HG03378 (cell line): ENCODE results near the gene TEKT3.

Experiments
- ATAC-seq: cut with Tn5 transposase; IDR thresholded peaks from one replicate; pipeline ENCODE4 v1.9.1; 2021; ENCODE audit warnings: mild to moderate bottlenecking, moderate library complexity; ENCODE audit not compliant: unreplicated experiment

TEKT3 gene

DNA sequence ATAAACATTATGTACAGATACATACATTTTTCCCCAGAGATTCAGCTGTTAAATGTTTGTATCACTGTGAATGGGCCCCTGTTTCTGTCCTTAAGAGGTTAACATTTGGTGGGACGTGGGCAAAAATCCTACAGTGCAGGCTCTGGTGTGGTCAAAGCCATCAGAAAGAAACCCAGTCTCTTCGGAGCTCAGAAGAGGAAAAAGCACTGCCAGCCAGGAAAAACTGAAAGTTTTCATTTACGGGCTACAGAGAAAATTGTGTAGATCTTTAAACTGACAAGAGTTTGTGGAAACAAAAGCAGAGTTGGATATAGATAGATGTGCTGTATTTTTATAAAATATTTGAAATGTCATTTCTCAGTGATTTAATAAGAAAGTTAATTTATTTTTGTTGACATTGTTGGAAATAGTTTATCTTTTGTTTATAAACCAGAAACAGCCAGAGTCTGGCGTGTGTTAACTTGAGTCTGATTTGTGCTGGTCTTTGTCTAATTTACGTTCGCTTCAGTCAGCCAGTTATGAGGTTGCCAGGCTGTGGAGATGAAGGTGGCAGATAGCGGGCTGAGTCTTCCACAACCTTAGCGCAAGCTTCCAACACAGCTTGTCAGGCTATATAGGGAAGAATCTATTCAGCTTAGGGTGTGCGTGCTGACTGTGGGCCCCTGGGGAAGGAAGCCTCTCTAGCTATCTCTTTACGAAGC, 9.5 kb upstream of the TEKT3 start:
- no peak for ATAC-seq

DNA sequence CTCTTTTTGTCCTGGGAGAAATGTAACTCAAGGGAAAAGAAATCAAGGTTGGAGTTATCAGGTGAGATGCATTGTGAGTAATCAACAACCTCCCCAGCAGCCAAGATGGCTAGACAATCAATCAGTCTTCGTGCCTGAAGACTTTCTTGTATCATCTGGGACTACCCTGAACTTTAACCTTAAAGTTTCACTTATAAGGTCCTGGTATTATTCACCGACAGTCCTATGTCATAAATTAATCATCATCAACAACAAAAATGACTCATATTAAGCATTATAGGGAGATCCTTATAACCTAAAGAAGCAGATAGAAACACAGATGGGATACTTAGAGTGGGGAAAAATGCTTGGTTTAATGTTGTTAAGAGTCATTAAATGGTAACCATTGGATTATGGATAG, 7.7 kb upstream of the TEKT3 start:
- ATAC-seq, result no peak

DNA sequence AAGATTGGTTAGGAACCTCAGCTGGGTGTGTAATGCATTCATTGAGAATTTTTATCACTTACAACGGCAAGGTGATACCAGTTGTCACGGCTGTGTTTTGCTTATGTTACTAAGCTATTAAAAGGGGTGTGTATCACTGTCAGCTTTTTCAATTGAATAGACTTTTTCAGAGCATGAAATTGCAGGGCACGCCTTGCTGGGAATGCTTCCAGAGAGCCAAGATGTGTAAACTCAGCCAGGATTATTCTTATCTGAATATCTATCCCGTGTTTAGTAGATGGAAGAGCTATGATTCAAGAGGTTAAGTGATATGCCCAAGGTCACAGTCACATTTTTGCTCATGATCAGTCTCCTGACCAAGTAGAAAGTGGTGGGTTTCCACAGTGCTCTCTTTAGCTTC, 6.6 kb upstream of the TEKT3 start:
- no peak for ATAC-seq

DNA sequence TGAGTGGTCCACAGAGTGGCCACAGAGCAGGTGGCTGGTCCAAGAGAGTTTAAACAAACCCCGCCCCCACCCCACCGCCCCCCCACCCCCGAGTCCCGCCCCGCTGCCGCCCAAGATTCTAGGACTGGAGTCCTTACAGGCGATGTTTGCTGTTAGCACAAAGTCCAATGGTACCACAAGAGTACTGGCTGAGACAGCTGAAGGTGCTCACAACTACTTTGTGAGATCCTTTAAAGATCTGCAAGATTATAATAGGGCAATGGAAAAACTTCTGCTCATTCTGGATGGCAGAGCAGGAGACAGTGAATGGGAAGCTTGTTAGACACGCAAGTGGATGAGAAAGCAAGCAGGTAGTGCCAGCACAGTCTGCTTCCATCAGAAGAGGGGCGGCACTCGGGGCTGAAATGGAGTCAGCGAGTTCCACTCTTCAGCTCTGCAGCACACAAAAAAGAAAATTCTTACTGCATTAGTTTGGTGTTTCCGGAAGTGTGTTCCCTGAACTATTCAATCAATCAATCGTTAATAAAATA, 4.7 kb upstream of the TEKT3 start:
- no peak for ATAC-seq

DNA sequence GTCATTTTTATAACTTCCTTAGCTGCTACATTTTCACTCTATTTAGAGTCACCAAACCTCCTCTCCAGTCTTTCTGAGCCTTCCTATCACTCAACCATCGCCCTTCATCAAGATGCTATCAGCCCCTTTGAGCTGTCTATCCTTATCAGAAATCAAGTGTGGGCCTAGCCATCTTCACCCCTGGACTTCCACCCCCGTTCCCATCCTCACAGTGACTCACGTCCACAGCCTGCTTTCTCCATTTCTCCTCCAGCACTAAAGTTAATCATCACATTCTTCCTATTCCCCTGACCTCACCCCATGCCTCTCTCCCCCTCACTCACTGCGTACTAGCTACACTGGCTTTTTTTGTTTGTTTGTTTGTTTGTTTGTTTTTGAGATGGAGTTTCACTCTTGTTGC, 2.4 kb upstream of the TEKT3 start:
- no peak for ATAC-seq

DNA sequence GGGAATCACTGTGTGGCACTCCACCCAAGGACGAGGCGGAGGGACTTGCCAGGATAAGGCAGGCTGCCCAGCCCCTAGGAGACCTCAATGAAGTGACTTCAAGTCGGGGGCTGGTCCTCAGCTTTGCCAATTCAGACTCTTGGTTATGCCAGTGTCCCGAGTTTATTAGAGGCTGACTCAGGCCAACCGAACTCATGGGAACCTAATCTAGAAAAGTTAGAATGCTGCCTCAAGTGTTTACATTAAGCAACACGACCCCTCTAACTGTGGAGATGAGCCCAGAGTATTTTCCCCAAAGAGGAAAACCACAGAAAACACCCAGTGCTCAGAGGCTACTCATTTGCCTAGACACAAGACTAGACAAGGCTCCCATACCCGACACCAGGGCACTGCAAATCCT, 1.1 kb upstream of the TEKT3 start:
- no peak for ATAC-seq

DNA sequence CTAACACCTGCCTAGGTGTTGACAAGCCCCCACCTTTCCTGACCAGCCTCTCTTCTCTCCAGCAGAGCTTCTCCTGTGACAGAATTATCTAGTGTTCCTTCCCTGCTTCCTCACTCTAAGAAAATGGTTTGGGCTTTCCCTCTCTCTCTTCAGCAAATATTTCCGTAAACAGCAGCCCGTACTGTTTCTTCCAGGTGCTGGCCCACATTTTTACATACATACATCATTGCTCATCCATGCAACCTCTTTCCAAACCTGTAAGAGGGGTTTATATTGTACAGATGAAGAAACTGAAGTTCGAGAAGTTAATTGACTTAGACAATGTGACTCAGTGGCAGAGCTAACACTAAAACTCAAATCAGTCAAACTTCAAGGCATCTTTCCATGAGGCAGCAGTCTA, 569 bp upstream of the TEKT3 start:
- no peak for ATAC-seq

DNA sequence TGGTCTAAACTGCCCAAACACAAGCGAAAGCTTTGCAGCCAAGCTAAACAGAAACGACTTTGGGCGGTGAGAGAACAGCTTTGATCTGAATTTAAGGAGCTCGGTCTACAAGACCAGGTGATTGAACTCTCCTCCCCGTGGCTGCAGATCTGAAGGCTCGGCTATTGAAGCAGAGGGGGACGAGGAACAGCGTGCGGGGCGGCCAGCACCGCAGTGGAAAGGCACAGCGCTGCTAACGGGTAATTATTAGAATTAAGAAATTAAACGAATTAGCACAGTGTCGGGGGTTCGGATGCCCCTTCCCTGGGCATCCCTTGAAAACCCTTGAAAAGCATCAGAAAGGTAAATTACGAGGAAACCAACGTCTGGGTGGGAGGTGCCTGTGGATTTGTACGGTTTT, 431 bp downstream of the TEKT3 start:
- ATAC-seq, result no peak

DNA sequence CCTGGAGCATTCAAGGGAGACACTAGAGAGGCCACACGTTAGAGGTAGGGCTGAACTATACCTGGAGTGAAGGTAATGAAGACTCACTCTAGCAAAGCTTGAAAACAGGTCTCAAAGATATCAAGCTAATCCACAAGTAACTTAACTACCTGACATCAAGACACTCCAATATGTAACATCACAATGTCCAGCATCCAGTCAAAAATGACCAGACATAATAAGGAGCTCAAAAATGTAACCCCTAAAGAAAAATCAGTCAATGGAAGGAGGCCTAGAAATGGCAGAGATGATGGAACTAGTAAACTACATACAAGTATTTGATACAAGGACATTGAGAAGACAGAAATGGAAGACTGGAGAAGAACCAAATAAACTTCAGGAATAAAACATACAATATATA, 6.0 kb downstream of the TEKT3 start:
- ATAC-seq, result no peak

DNA sequence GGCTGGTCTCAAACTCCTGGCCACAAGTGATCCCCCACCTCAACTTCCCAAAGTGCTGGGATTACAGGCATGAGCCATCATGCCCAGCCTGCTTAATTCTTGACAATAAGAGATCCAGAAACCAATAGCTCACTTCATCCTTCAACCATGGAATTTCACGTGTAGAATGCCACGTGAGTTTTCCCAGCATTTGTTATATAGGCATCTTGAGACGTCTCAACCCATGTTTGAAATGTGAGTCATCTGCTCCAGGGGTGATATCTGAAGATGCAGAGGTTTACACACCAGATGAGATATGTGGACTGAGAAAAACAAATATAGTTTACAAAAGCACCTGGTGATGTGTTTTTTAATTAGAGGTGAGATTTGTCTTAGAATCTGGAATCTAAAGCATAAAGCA, 7.1 kb downstream of the TEKT3 start:
- ATAC-seq, result no peak

DNA sequence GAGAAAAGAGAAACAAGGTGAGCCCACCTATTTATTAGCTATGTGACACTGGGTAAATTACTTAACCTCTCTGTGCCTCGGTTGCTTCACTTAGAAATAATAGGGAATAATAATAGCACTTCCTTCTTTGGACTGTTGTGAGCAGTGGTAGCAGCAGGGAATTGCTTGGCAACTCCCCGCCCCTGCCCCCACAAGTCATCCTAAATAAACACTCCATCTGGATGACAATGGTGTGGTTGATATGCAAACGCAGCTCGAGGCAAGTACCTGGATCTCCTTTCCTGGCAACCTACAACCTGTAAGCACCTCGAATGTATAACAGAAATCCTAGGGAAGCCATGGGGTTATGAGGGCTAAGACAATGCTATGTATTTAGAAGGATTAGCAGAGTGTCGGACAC, 9.1 kb downstream of the TEKT3 start:
- no peak for ATAC-seq

DNA sequence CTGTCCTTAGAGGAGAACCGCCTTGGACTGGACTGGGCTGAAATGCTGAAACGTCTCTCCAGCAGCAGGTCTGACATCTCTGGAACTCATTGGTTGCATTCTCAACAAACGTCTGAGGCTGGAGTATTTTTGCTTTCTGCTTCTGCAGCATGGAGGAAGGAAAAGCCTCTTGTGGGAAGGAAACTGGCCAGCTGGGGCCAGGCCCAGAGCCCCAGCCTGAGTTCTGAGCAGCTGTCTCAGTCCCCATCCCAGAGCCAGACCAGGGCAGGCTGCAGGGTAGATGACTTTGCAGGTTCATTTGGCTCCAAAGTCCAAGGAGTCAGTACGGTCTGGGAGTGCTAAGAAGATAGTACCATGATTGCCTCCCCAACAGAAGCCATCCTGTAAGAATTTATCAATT, 18.3 kb downstream of the TEKT3 start:
- no peak for ATAC-seq

DNA sequence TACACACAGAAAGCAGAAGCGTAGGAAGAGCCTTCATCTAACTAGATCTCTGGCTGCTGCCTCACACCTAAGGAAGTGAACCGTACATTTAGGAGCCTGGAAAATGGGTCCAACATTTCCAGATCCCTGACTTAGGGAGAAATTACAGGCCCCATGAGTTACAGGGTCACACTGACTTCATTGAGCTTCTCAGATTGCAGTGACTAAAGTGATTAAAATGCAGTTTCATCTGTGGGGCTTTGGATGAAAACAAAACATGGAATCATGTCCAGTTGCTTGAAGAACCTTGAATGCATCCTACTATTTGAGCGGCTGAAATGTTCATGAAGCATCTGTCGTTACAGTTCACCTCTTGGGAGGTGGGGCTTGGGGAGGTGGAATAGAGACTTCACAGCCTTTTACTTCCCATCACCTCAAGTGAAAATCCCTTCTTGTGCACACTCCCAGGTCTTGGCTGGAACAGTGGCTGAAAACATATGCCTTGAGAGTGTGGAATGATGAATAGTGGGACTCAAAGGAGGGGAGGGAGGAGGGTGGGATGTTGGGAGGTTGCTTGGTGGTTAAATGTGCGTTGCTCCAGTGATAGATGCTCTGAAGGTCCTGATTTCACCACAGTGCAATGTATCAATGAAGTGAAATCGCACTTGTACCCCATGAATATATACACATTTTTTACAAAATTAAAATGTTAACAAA, 19.7 kb downstream of the TEKT3 start:
- ATAC-seq, result no peak

DNA sequence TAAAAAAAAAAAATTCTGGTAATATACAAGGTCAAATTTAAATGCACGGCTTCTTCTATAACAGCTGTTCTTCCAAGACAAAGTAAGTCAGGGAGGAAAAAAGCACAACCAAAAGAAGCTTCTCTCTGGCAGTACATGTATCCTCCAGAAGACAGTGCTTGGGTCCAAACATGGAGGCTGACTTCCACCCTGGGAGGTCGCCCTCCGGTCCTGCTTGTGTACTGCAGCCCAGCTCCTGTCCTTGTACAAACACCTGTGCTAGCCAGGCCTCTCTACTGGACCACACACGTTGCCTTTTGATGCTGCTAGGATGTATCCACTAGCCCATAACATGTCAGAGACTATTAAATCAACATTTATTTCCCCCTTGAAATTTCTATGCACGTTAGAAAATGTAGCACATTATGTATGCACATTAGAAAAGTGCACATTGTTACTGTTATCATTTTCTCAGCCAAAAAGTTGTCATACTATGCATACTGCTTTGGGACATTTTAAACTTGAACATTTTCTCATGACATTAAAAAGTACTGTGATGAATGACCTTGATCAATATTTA, 21.9 kb downstream of the TEKT3 start:
- ATAC-seq, result no peak

DNA sequence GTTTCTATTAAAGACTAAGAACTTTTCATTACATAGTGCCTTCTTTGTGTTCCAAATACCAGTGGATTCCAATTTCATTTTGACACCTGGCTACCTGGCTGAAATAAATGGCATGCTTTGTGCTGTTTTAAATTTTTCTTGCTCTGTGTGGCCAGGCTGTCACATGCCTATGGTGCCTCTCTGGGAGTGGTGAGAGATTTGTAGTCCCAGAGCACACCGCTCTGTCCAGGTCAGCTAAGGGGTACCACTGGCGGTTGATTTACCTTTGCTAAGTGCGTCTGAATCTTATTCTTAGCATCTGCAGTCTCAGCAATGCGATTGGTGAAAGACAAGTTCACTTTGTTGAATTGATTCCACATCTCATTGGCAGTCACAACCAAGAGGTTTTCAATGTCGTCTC, 29.4 kb downstream of the TEKT3 start:
- no peak for ATAC-seq

DNA sequence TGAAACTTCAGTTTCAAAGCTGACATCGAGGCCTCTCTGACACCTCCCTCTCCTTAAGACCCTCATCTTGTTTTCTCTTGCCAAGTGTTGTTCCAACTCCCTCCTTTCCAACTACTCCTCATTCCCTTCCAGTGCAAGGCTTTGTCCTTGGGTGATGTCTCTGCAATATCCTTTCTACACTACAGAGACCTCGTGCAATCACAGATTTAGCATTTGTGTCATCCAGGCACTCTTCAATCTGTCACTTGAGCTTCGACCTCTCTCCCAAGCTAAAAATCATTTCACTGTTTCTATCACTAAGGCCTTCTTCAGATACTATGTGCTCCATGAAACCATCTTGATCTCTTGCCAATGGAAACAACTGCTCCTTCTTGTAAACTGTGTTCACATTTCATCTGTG, 31.6 kb downstream of the TEKT3 start:
- no peak for ATAC-seq

DNA sequence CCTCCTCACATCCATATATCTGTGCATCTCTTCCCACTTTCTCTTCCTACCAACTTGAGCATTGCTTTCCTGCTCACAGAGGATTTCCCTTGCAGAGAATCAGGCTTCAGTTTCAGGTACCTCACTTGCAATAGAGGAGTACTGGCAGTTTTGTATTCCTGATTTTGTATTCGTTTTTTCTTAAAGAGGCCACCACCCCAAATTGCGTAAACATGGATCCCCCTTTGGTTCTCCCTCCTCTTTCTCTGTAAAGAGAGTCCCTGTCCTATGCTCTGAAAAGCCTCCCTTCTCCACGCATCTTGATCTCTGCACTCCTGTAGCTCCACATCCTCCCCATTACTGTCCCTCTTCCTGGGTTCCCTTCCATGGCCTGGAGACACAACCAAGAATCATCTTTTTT, 32.2 kb downstream of the TEKT3 start:
- no peak for ATAC-seq

DNA sequence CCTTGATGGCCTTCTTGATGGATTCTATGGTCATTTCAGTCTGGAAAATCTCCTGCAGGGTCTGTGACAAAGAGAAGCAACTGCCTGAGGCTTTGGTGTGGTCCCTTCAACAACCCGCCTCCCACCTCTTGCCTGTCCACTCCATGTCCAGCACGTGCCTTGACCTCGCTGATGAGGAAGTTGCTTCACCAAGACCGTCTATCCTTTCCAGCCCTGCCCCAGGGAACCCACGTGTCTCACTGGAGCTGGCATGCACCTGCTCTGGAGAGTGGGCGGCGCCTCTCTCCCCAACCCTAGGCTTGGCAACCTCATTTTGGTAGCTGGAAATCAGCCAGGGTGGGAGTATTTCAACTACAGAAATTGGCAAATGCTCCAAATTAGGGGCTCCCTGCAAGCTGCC, 32.6 kb downstream of the TEKT3 start:
- ATAC-seq, result no peak

DNA sequence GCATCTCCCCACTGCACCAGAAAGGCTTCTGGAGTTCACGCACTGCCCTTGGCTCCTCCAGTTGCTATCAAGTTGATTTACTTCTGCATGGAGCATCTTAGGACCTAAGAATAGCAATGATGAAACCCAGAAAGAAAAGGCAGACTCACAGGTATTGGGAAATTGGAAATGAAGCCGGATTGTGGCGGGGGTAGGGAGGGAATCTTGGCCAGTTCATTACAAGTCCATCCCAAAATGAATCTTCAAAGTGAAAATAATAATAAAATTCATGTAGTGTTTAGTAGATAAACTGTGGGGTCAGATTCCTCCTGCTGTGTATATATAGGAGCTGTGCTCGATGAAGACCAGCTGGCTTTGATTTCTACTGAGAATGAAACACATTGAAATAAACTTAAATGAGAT, 33.7 kb downstream of the TEKT3 start:
- no peak for ATAC-seq

DNA sequence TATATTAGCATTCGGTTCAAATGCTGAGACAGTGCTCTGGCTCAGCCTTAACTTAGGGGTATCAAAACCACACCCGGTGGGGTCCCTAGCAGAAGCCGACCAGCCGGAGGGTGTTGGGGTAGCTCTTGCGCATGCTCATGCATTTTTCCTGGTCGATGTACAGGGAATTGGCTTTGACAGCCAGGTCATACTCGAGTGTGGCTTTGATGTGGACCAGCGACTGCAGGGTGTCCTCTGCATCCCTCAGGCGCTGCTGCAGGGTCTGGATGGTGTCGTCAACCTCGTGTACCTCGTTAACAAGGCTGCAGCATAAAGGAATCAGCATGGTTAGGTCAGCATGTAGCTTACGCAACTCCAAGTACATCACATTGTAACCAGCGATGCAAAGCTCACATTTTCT, 37.5 kb downstream of the TEKT3 start:
- no peak for ATAC-seq

DNA sequence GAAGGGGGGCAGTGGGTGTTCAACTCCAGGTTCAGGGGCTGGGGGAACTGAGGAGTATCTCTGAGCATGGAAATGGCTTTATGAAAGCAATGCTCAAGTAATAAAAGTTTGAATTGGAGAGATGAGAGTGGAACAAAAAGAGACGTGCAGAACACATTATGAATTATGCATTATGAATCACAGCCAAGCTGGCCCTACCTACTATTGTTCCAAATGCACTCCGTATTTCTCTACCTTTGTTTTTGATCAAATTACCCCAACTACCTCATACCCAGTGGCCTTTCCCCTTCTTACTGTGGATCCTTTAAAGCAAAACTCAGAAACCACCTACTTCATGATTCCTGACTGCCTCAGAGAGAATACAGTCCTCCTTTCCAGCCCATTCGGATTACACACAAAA, 38.1 kb downstream of the TEKT3 start:
- ATAC-seq, result no peak

DNA sequence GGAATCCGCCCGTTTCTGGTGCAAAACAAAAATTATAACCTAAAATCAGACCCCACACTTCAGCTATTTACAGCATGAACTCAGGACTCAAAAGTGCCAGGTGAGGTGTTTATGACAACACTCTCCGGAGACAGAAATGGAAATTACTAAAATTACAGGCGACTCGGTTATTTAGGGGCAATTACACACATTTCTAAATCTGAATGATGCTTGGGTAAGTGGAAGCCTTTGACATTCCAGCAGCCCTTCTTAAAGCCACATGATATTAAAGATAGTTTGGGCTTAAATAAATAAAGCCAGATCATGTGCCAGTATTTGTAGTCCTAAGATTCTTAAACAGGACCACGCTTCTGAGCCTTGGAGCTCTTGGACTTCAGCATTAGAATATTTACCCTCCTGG, 39.6 kb downstream of the TEKT3 start:
- ATAC-seq, result no peak
